Measurements from ENCODE around the gene PSMG3.
A peak's percentile ranks its signal among the peaks of the same experiment; 100 is the strongest.

Gene PSMG3

DNA sequence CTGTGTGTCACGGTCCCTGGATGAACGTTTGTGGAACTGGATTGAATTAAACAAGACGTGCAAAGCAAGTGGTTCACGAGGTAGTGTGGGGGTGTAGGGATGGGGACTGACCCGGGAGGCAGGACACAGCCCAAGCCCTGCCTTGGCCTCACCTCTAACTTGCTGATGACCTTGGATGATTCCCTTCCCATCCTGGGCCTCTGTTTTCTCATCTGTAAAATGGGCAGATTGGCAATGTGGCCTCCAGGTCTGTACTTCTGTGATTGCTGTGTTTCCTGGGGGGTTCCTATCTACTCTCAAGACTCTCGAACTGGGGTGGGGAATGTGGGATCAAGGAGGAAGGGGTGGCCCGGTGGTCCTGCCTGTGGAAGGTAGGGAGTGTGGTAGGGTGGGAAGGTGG is 6.0 kb upstream of the PSMG3 start:
- Histone ChIP-seq H3K27ac (ENCODE audit: low read depth, low read length) (no peak overlapping the region), H3K36me3 (ENCODE audit: insufficient read depth, low read length) (no peaks in the 10 kb centered on the region), H3K9me3 (ENCODE audit: low read length) (no peaks in the 10 kb centered on the region), H3K27me3 (ENCODE audit: control insufficient read depth in 1 of 2, insufficient read depth in 2 of 2, low read length in 2 of 2) (no peaks in the 10 kb centered on the region), H3K9ac (ENCODE audit: low read length) (no peak overlapping the region), H3K4me1 (ENCODE audit: insufficient read depth, low read length) (peaks cover 6% of the 10 kb centered on the region), H3K4me3 (ENCODE audit: low read depth in 1 of 2, low read length in 2 of 2) (no peak overlapping the region)

DNA sequence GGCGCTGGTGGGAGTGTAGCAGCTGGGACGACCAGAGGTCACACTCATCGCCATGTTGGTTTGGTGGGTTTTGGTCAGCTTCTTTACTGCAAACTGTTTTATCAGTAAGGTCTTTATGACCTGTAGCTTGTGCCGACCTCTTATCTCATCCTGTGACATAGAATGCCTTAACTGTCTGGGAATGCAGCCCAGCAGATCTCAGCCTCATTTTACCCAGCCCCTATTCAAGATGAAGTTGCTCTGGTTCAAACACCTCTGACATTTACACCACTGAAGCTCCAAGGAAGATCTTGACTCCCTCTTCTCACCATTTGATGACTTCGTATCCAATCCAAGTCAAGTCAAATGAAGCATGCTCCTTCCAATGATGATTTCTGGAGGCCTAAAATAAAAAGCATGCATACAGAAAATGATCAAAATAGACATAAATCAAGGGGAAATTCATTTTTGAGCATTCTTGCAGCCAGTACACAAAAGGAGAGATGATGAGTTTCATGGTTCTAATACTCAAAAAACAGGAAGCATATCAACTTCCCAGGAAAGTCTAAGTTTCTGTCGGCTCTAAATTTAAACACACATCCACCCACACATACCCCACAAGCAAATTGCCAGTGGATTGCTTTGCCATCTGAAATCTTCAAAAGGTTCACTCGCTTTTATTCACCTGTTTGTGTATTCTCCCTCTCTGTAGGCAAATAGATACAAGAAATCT is 2.4 kb upstream of the PSMG3 start:
- no peak overlapping the region for H3K4me3 ChIP-seq (ENCODE audit: low read depth in 1 of 2, low read length in 2 of 2)
- no peak overlapping the region for H3K9ac ChIP-seq (ENCODE audit: low read length)
- no peak overlapping the region for H3K27ac ChIP-seq (ENCODE audit: low read depth, low read length)
- peaks cover 17% of the 10 kb centered on the region for H3K4me1 ChIP-seq (ENCODE audit: insufficient read depth, low read length)
- H3K27me3 ChIP-seq (ENCODE audit: control insufficient read depth in 1 of 2, insufficient read depth in 2 of 2, low read length in 2 of 2): no peaks in the 10 kb centered on the region
- H3K36me3 ChIP-seq (ENCODE audit: insufficient read depth, low read length): peaks cover 2% of the 10 kb centered on the region
- H3K9me3 ChIP-seq (ENCODE audit: low read length): no peaks in the 10 kb centered on the region

DNA sequence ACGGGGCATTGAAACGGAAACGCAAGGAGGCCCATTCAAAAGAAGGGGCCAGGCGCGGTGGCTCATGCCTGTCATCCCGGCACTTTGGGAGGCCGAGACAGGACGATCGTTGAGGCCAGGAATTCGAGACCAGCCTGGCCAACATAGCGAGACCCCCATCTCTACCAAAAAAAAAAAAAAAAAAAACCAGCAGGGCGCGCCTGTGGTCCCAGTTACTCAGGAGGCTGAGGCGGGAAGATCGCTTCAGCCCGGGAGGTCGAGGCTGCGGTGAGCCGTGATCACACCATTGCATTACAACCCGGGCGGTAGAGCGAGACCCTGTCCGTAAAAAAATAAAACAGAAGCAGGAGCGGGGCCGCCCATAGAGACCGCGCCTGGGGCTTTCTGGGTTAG is 396 bp downstream of the PSMG3 start:
- Histone ChIP-seq H3K9me3 (ENCODE audit: low read length) (no peaks in the 10 kb centered on the region), H3K4me1 (ENCODE audit: insufficient read depth, low read length) (peaks cover 17% of the 10 kb centered on the region), H3K9ac (ENCODE audit: low read length) (peak overlapping the region; percentile 65), H3K27me3 (ENCODE audit: control insufficient read depth in 1 of 2, insufficient read depth in 2 of 2, low read length in 2 of 2) (no peaks in the 10 kb centered on the region), H3K4me3 (ENCODE audit: low read depth in 1 of 2, low read length in 2 of 2) (peak overlapping the region; percentile 55 to 73), H3K27ac (ENCODE audit: low read depth, low read length) (peak overlapping the region; percentile 93), H3K36me3 (ENCODE audit: insufficient read depth, low read length) (peaks cover 7% of the 10 kb centered on the region)

DNA sequence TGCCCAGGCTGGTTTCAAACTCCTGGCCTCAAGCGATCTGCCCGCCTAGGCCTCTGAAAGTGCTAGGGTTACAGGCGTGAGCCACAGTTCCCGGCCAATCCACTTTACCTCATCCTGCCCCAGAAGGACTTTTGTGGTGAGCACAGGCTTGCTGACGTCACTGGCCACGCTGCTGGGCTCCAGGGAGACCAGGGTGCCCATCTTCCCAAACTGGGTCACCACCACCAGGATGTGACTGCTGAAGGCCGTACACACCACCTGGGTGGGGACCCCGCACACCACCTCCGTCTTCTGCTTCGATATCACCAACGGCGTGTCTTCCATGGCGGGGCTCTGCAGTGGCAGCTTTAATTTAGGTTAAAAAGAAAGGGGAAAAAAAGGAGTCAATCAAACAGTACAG is 816 bp downstream of the PSMG3 start:
- H3K9ac ChIP-seq (ENCODE audit: low read length): peak overlapping the region; percentile 65
- H3K27ac ChIP-seq (ENCODE audit: low read depth, low read length): no peak overlapping the region
- peaks cover 17% of the 10 kb centered on the region for H3K4me1 ChIP-seq (ENCODE audit: insufficient read depth, low read length)
- peak overlapping the region; percentile 55 to 73 for H3K4me3 ChIP-seq (ENCODE audit: low read depth in 1 of 2, low read length in 2 of 2)
- H3K36me3 ChIP-seq (ENCODE audit: insufficient read depth, low read length): peaks cover 7% of the 10 kb centered on the region
- no peaks in the 10 kb centered on the region for H3K27me3 ChIP-seq (ENCODE audit: control insufficient read depth in 1 of 2, insufficient read depth in 2 of 2, low read length in 2 of 2)
- no peaks in the 10 kb centered on the region for H3K9me3 ChIP-seq (ENCODE audit: low read length)

DNA sequence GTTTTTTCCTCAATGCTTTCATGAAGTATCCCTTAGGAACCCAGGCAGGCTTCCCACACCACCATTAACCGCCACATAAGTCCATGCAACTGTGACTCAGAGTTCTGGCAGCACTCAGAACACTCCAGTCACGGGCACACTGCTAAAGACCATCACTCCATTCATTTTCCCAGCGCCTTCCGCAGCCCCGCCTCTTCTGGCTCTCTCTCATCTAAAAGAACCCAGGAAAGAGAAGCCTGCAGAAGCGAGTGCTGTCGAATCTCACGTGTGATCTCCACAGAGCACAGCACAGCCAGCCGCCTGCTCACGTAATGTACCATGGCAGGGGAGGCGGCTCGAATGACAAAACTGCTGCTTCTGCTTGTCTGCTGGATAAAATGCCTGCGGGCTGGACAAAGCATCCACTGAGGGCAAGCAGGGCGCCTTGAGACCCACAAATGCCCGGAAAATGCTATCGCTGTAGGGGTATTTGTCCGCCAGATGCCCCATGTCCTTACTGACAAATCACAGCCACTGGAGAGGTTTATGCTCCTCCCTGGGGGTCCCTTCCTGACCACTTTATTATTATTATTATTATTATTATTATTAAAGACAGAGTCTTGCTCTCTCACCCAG is 1.8 kb downstream of the PSMG3 start:
- Histone ChIP-seq H3K9ac (ENCODE audit: low read length) (no peak overlapping the region), H3K27ac (ENCODE audit: low read depth, low read length) (no peak overlapping the region), H3K4me3 (ENCODE audit: low read depth in 1 of 2, low read length in 2 of 2) (no peak overlapping the region), H3K4me1 (ENCODE audit: insufficient read depth, low read length) (peaks cover 17% of the 10 kb centered on the region), H3K9me3 (ENCODE audit: low read length) (no peaks in the 10 kb centered on the region), H3K36me3 (ENCODE audit: insufficient read depth, low read length) (peaks cover 7% of the 10 kb centered on the region), H3K27me3 (ENCODE audit: control insufficient read depth in 1 of 2, insufficient read depth in 2 of 2, low read length in 2 of 2) (no peaks in the 10 kb centered on the region)

DNA sequence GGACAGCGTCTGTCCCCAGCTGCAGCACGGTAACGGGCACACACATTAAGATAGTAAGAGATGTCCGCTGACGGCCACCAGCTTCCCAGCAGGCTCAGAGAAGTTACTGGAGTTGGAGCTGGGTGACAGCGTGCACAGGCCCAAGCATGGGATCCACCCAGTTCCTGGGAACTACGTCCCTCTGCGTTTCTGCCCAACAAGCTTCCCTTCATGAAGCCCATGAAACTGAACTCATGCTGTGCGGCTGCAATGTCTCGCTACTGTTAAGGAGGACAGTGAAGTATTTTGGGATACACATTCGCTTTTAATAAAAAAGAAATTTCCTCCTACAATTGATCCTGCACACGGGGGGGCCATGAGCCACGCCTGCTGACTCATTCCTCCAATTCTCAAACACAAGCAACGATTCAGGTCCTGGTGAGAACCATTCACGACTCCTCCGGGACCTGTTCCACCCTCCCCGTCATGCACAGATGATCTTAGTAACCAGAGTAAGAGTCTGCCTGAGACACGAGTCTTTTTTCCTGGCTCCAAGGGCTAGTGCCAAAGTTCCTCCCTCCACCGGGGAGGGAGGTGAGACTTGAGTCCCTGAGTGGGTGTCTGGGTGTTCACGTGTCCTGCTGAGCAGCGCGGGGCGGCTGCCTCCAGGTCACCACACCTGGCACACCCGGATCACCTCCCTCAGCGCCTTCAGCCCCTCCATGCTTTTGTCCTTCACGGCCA is 2.6 kb downstream of the PSMG3 start:
- no peak overlapping the region for H3K4me3 ChIP-seq (ENCODE audit: low read depth in 1 of 2, low read length in 2 of 2)
- H3K27ac ChIP-seq (ENCODE audit: low read depth, low read length): no peak overlapping the region
- no peaks in the 10 kb centered on the region for H3K27me3 ChIP-seq (ENCODE audit: control insufficient read depth in 1 of 2, insufficient read depth in 2 of 2, low read length in 2 of 2)
- H3K9me3 ChIP-seq (ENCODE audit: low read length): no peaks in the 10 kb centered on the region
- no peak overlapping the region for H3K9ac ChIP-seq (ENCODE audit: low read length)
- H3K36me3 ChIP-seq (ENCODE audit: insufficient read depth, low read length): peaks cover 7% of the 10 kb centered on the region
- H3K4me1 ChIP-seq (ENCODE audit: insufficient read depth, low read length): peaks cover 17% of the 10 kb centered on the region

DNA sequence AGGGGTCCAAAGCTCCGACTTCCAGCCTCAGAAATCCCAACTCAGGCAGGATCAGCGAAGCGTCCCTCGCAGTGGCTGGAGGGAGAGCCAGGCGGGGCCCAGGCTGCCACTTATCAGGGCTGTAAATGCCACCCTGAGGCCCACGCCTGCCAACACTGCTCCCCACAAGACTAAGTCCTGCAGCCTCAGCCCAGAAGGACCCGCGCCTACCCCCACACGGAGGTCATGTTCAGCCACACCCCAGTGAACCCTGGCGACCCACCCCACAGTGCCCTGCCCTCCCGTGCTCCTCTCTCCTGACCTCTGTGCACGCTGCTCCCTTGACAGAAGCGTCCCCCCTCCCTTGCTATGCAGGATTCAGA is 3.2 kb downstream of the PSMG3 start:
- Histone ChIP-seq H3K4me3 (ENCODE audit: low read depth in 1 of 2, low read length in 2 of 2) (no peak overlapping the region), H3K9ac (ENCODE audit: low read length) (no peak overlapping the region), H3K36me3 (ENCODE audit: insufficient read depth, low read length) (peaks cover 7% of the 10 kb centered on the region), H3K27me3 (ENCODE audit: control insufficient read depth in 1 of 2, insufficient read depth in 2 of 2, low read length in 2 of 2) (no peaks in the 10 kb centered on the region), H3K4me1 (ENCODE audit: insufficient read depth, low read length) (peaks cover 17% of the 10 kb centered on the region), H3K9me3 (ENCODE audit: low read length) (no peaks in the 10 kb centered on the region), H3K27ac (ENCODE audit: low read depth, low read length) (no peak overlapping the region)

DNA sequence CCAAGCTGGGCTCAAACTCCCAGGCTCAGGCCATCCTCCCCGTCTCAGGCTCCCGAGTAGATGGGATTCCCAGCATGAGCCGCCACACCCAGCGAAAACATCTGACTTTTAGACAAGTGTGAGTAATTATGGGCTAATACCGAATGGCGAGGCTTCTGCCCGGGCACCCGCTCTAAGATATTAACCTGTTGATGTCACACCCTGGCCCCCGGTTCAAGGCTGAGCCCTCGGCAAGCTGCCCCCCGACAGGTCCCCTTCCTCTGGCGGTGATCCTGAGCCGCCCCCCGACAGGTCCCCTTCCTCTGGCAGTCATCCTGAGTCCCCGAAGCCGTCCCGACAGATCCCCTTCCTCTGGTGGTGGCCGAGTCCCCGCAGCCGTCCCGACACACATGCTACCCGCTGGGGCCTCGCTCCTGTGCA is 5.2 kb downstream of the PSMG3 start:
- H3K4me1 ChIP-seq (ENCODE audit: insufficient read depth, low read length): peaks cover 8% of the 10 kb centered on the region
- H3K4me3 ChIP-seq (ENCODE audit: low read depth in 1 of 2, low read length in 2 of 2): no peak overlapping the region
- no peak overlapping the region for H3K27ac ChIP-seq (ENCODE audit: low read depth, low read length)
- peaks cover 0 to 6% of the 10 kb centered on the region in 2 donors for H3K27me3 ChIP-seq (ENCODE audit: control insufficient read depth in 1 of 2, insufficient read depth in 2 of 2, low read length in 2 of 2)
- H3K9ac ChIP-seq (ENCODE audit: low read length): no peak overlapping the region
- no peaks in the 10 kb centered on the region for H3K9me3 ChIP-seq (ENCODE audit: low read length)
- peaks cover 7% of the 10 kb centered on the region for H3K36me3 ChIP-seq (ENCODE audit: insufficient read depth, low read length)

DNA sequence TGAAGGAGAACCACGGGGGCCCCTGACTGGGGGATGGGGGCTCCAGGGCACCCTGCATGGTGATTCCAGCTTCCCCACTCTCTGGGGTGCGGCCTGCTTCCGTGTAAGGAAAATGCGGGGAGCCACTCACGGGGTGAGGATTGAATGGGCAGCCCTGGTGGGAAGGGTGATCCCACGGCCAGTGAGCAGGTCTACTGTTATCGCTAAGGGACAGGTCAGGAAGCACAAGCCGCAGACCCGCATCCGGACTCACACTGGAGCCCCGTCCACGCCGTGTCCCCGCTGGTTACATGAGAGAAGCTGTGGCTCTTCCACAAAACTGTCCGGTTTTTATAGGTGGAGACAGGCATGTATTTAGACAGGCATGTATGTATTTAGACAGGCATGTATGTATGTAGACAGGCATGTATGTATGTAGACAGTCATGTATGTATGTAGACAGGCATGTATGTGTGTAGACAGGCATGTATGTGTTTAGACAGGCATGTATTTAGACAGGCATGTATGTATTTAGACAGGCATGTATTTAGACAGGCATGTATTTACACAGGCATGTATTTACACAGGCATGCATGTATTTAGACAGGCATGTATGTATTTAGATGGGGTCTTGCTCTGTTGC is 5.7 kb downstream of the PSMG3 start:
- Histone ChIP-seq H3K27me3 (ENCODE audit: control insufficient read depth in 1 of 2, insufficient read depth in 2 of 2, low read length in 2 of 2) (peaks cover 0 to 10% of the 10 kb centered on the region in 2 donors), H3K9ac (ENCODE audit: low read length) (no peak overlapping the region), H3K9me3 (ENCODE audit: low read length) (no peaks in the 10 kb centered on the region), H3K27ac (ENCODE audit: low read depth, low read length) (no peak overlapping the region), H3K36me3 (ENCODE audit: insufficient read depth, low read length) (peaks cover 7% of the 10 kb centered on the region), H3K4me3 (ENCODE audit: low read depth in 1 of 2, low read length in 2 of 2) (no peak overlapping the region), H3K4me1 (ENCODE audit: insufficient read depth, low read length) (peaks cover 5% of the 10 kb centered on the region)

DNA sequence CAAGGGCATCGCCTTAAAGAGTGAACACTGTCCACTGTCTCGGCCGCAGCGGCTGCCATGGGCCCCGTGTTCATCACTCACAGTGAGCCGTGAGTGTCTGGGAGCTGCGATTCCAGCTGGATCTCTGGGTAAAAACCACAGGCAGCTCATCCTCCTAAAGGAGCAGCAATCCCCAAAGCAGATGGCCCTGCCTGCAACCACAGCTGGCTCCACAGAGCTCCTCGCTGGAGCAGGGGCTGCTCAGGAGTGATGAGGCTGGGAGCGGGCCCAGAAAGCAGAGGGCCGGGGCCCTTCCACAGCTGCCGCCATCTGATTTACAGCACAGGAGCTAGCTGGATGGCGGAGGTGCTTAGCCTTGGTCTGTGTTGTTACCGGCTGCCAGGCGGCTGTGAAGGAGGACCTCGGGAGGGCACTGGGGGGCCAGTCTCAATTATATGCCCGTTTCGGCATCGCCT is 7.2 kb downstream of the PSMG3 start:
- Histone ChIP-seq H3K27ac (ENCODE audit: low read depth, low read length) (no peak overlapping the region), H3K9ac (ENCODE audit: low read length) (no peak overlapping the region), H3K27me3 (ENCODE audit: control insufficient read depth in 1 of 2, insufficient read depth in 2 of 2, low read length in 2 of 2) (peaks cover 0 to 12% of the 10 kb centered on the region in 2 donors), H3K36me3 (ENCODE audit: insufficient read depth, low read length) (peaks cover 7% of the 10 kb centered on the region), H3K4me1 (ENCODE audit: insufficient read depth, low read length) (no peaks in the 10 kb centered on the region), H3K9me3 (ENCODE audit: low read length) (no peaks in the 10 kb centered on the region), H3K4me3 (ENCODE audit: low read depth in 1 of 2, low read length in 2 of 2) (no peak overlapping the region)

DNA sequence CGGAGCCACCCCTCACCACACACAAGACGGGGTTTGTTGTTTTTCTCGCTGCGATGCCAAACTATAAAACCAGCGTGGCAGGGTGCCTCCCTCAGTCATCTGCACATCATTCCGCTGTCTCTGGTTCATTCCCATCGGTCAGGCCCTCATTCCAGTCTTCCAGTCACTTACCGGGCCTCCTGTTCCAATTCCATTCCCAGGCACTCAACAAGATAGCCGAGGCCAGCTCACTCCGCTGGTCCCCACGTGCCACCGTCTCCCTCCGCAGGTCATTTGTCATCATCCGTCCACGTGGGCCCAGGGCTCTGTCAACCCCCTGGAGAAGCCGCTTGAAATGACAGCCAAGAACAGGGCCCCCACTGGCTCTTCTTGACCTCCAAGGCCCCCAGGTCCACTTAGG is 7.7 kb downstream of the PSMG3 start:
- no peak overlapping the region for H3K4me3 ChIP-seq (ENCODE audit: low read depth in 1 of 2, low read length in 2 of 2)
- H3K36me3 ChIP-seq (ENCODE audit: insufficient read depth, low read length): peaks cover 3% of the 10 kb centered on the region
- H3K9me3 ChIP-seq (ENCODE audit: low read length): no peaks in the 10 kb centered on the region
- no peak overlapping the region for H3K9ac ChIP-seq (ENCODE audit: low read length)
- H3K27ac ChIP-seq (ENCODE audit: low read depth, low read length): no peak overlapping the region
- no peaks in the 10 kb centered on the region for H3K4me1 ChIP-seq (ENCODE audit: insufficient read depth, low read length)
- H3K27me3 ChIP-seq (ENCODE audit: control insufficient read depth in 1 of 2, insufficient read depth in 2 of 2, low read length in 2 of 2): peaks cover 0 to 12% of the 10 kb centered on the region in 2 donors

Data from muscle layer of colon (tissue), 2 donors.